A673 (cell line): ENCODE results near the gene CKMT2. TPM values are rescaled to one million over a fixed set of nuclear protein-coding genes. Genes with fewer than 3 reads are reported as not detected.

Source experiments
- BruUV-seq: library from RNA; stranded (reverse); fragments of 400-500 nt; replicated peaks from 2 replicates; lab custom pipeline; 2021; lab: Mats Ljungman, UMichigan
- CTCF ChIA-PET: fragments of 300-600 bp; sonication (Branson Sonifier 250); formaldehyde crosslinking; loops from one replicate; lab custom pipeline; 2022; ENCODE audit warnings: antibody characterized with exemption; lab: Charles Lee
- POLR2A ChIA-PET: fragments of 300-600 bp; sonication (Branson Sonifier 250); formaldehyde crosslinking; loops from one replicate; lab custom pipeline; 2022; ENCODE audit warnings: antibody characterized with exemption; ENCODE audit not compliant: low non-redundant PET; lab: Charles Lee
- DNase-seq: peaks from one replicate; pipeline ENCODE4 v3.0.0-alpha.2; 2015; ENCODE audit warnings: low spot score
- H3K27ac ChIP-seq: fragments of 200-600 bp; sonication (generic); 2 replicates; pipeline ENCODE4 v1.5.1; 2016; ENCODE audit warnings: mixed run types, low read depth, mild to moderate bottlenecking, mixed read lengths, antibody characterized with exemption, low read length; ENCODE audit not compliant: poor library complexity, severe bottlenecking
- H3K27me3 ChIP-seq: fragments of 200-600 bp; sonication (generic); replicated peaks from 2 replicates; pipeline ENCODE4 v1.6.1; 2017; ENCODE audit warnings: mixed run types, low read depth, mild to moderate bottlenecking, mixed read lengths, antibody characterized with exemption, low read length; ENCODE audit not compliant: insufficient read depth, poor library complexity
- H3K36me3 ChIP-seq: fragments of 200-600 bp; sonication (generic); 2 replicates; pipeline ENCODE4 v1.6.1; 2016; ENCODE audit warnings: mixed run types, mild to moderate bottlenecking, mixed read lengths, antibody characterized with exemption, low read length; ENCODE audit not compliant: insufficient read depth, poor library complexity, severe bottlenecking
- H3K4me1 ChIP-seq: fragments of 200-600 bp; sonication (generic); 2 replicates; pipeline ENCODE4 v1.6.1; 2017; ENCODE audit warnings: mixed run types, mild to moderate bottlenecking, mixed read lengths, antibody characterized with exemption, low read length; ENCODE audit not compliant: insufficient read depth, poor library complexity, severe bottlenecking
- H3K4me3 ChIP-seq: fragments of 200-600 bp; sonication (generic); 2 replicates; pipeline ENCODE4 v1.5.1; 2016; ENCODE audit warnings: low read depth, mixed run types, mild to moderate bottlenecking, mixed read lengths, low read length; ENCODE audit not compliant: poor library complexity, severe bottlenecking
- H3K9me3 ChIP-seq: fragments of 200-600 bp; sonication (generic); 2 replicates; pipeline ENCODE4 v1.6.1; 2016; ENCODE audit warnings: mixed run types, low read depth, mild to moderate bottlenecking, mixed read lengths, antibody characterized with exemption, low read length; ENCODE audit not compliant: poor library complexity, severe bottlenecking
- EZH2 ChIP-seq: fragments of 200-600 bp; sonication (generic); IDR thresholded peaks from 2 replicates; pipeline ENCODE4 v1.6.1; 2017; ENCODE audit warnings: borderline replicate concordance, low read depth, mild to moderate bottlenecking, mixed read lengths, antibody characterized with exemption, low read length; ENCODE audit not compliant: poor library complexity, severe bottlenecking
- intact Hi-C: fragments of 100-400 bp; cut with micrococcal nuclease; formaldehyde crosslinking; loops from one replicate; pipeline ENCODE4 v1.10.0; 2022; ENCODE audit not compliant: unreplicated experiment
- total RNA-seq: library from RNA; stranded (reverse); gene quantifications from 2 replicates; pipeline ENCODE4 v1.2.3, GENCODE V29; 2021
- TF ChIP-seq, protein P1 (sequence below): fragments of 300-800, 200-600 bp; sonication (generic); conservative IDR thresholded peaks from 2 replicates; pipeline ENCODE4 v1.5.1; 2017; ENCODE audit warnings: low read depth, mild to moderate bottlenecking, antibody characterized with exemption, low read length, moderate library complexity, mixed read lengths

Gene CKMT2
- total RNA-seq, 1 experiment from 2014 or later, result not detected

DNA sequence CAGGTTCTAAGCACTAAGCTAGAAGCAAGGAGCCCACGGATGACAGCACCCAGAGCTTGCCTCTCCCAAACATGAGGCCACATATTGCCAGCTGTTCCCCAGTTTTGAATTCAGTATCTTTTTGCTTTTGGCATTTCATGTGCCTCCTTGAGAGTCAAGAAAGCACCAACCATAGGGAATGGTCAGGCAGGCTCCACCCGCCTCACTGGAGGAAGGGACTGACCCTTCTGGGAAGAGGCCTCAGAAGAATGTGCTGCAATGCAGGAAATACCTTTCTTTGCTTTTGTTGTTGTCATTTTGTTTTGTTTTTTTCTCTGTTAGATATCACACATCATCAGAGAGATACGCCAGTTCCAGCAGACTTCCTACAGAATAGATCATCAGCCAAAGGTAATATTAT is 13.7 kb upstream of the CKMT2 start:
- intact Hi-C loops, result no loop called here
- H3K9me3 ChIP-seq, result no peaks in the 10 kb centered on the region
- H3K4me1 ChIP-seq, result no peaks in the 10 kb centered on the region
- ChIA-PET POLR2A (no interaction called here), CTCF (interaction anchor here (0.6 kb wide), 1 partner anchor 384 kb away, joined by 4 read pairs; no protein-coding TSS in a partner anchor)
- DNase-seq, result no peak
- H3K27me3 ChIP-seq, result no peaks in the 10 kb centered on the region
- no peak for TF ChIP-seq EZH2
- TF ChIP-seq, protein P1, sequence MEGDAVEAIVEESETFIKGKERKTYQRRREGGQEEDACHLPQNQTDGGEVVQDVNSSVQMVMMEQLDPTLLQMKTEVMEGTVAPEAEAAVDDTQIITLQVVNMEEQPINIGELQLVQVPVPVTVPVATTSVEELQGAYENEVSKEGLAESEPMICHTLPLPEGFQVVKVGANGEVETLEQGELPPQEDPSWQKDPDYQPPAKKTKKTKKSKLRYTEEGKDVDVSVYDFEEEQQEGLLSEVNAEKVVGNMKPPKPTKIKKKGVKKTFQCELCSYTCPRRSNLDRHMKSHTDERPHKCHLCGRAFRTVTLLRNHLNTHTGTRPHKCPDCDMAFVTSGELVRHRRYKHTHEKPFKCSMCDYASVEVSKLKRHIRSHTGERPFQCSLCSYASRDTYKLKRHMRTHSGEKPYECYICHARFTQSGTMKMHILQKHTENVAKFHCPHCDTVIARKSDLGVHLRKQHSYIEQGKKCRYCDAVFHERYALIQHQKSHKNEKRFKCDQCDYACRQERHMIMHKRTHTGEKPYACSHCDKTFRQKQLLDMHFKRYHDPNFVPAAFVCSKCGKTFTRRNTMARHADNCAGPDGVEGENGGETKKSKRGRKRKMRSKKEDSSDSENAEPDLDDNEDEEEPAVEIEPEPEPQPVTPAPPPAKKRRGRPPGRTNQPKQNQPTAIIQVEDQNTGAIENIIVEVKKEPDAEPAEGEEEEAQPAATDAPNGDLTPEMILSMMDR, result no peak
- no TSS peak for BruUV-seq
- no peak overlapping the region for H3K27ac ChIP-seq
- H3K36me3 ChIP-seq, result no peaks in the 10 kb centered on the region
- H3K4me3 ChIP-seq, result no peak overlapping the region

DNA sequence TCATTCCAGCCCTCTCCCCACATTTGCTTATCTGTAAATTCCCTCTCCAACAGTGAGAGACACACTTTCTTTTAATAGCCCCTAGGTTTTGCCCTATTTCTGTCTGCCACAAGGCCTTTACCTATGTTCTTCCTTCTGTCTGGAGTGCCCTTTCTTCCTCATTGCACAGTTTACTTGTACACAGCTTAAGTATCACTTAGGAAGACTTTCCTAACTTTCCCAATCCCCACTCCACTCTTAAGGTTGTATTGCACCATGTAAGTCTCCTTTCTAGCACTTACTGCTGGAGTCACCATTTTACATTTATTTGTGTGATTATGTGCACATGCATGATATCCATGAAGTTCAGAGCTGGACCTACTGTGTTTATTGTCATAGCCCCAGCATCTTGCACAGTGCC is 10.8 kb upstream of the CKMT2 start:
- no peaks in the 10 kb centered on the region for H3K27me3 ChIP-seq
- no peaks in the 10 kb centered on the region for H3K36me3 ChIP-seq
- intact Hi-C loops, result no loop called here
- CTCF ChIA-PET, result no interaction called here
- DNase-seq, result no peak
- BruUV-seq, result no TSS peak
- no peak overlapping the region for H3K27ac ChIP-seq
- no peak for TF ChIP-seq EZH2
- TF ChIP-seq, protein P1, result no peak
- no peak overlapping the region for H3K4me3 ChIP-seq
- H3K9me3 ChIP-seq, result no peaks in the 10 kb centered on the region
- no peaks in the 10 kb centered on the region for H3K4me1 ChIP-seq
- POLR2A ChIA-PET, result no interaction called here

DNA sequence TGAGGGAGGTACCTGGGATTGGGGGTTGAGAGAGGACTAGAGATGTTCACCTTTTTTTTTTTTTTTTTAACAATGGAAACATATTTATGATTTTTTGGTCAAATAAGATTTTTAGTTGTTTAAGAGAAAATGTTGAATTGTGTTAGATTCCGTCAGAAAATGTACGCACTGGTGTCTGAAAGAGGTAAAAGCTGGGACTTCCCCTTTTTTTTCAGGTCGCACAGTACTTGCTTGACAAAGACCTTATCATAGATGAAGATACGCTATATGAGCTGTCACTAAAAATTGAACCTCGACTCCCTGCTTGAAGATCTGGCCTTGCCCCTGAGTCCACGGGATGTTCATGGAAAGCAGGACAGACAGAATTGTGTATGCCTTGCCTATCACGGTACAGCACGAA is 7.7 kb upstream of the CKMT2 start:
- Histone ChIP-seq H3K4me1 (no peaks in the 10 kb centered on the region), H3K36me3 (no peaks in the 10 kb centered on the region), H3K4me3 (no peak overlapping the region), H3K9me3 (no peaks in the 10 kb centered on the region), H3K27me3 (no peaks in the 10 kb centered on the region), H3K27ac (no peak overlapping the region)
- no TSS peak for BruUV-seq
- POLR2A ChIA-PET, result no interaction called here
- no peak for DNase-seq
- intact Hi-C loops, result no loop called here
- CTCF ChIA-PET, result no interaction called here
- TF ChIP-seq, protein P1, result no peak
- no peak for TF ChIP-seq EZH2
